ENCODE measurements around the gene HYCC2. TPM values are rescaled to one million over a fixed set of nuclear protein-coding genes. Genes with fewer than 3 reads are reported as not detected.

The HYCC2 gene
- total and polyA plus RNA-seq, 2 of the 8 experiments (the other 6 are each of a cell fraction or from before 2014, with no cell fraction given) = 0.86 to 8.0 TPM

- Histone ChIP-seq H2BK15ac (ENCODE audit: low read length) (no peak overlapping the region), H2BK120ac (replicated peaks; ENCODE audit: low read depth, low read length) (no peak overlapping the region), H2BK20ac (ENCODE audit: low read length) (no peak overlapping the region), H3K36me3 (ENCODE audit: control insufficient read depth in 2 of 4, insufficient read depth in 4 of 4, low read length in 3 of 4) (no peaks in the 10 kb centered on the region), H4K91ac (replicated peaks; ENCODE audit: insufficient read length, low read length) (no peak overlapping the region), H3K79me1 (ENCODE audit: low read depth, low read length) (no peaks in the 10 kb centered on the region; the same call in 1 of the 2 replicates), H3K56ac (replicated peaks; ENCODE audit: insufficient read length, low read depth, low read length) (no peak overlapping the region), H3K23me2 (ENCODE audit: low read depth, low read length) (no peaks in the 10 kb centered on the region), H3K79me2 (ENCODE audit: control insufficient read depth in 1 of 2, insufficient read depth in 2 of 2, low read length in 2 of 2) (no peaks in the 10 kb centered on the region), H3K23ac (ENCODE audit: insufficient read length) (no peak overlapping the region), H4K5ac (ENCODE audit: insufficient read length, low read depth, low read length) (no peak overlapping the region), H3K4ac (replicated peaks; ENCODE audit: insufficient read length, low read depth, low read length) (no peak overlapping the region), H2BK12ac (ENCODE audit: low read depth, low read length) (no peak overlapping the region), H3K9ac (replicated peaks in 1 of 4; ENCODE audit: extremely low read depth in 1 of 4, low read depth in 3 of 4, low read length in 3 of 4) (no peak overlapping the region), H4K8ac (ENCODE audit: extremely low read depth, insufficient read depth, low read length) (no peak overlapping the region), H2AFZ (ENCODE audit: low read length) (no peak overlapping the region), H3K27me3 (replicated peaks in 1 of 4; ENCODE audit: control insufficient read depth in 3 of 4, extremely low read depth in 1 of 4, insufficient read depth in 3 of 4, low read length in 3 of 4) (no peaks in the 10 kb centered on the region), H3K27ac (ENCODE audit: low read depth, low read length) (no peak overlapping the region), H3K18ac (ENCODE audit: extremely low read depth, low read length) (no peak overlapping the region), H2BK5ac (ENCODE audit: low read depth, low read length) (no peak overlapping the region), H3K14ac (ENCODE audit: insufficient read length) (no peak overlapping the region), H3K9me3 (ENCODE audit: insufficient read depth in 2 of 2, low read depth in 1 of 2, low read length in 1 of 2) (no peaks in the 10 kb centered on the region), H2AK5ac (ENCODE audit: low read depth, low read length) (no peak overlapping the region), H3K4me2 (ENCODE audit: insufficient read depth in 1 of 2, low read depth in 2 of 2, low read length in 2 of 2) (no peak overlapping the region), H3K4me1 (replicated peaks in 1 of 4; ENCODE audit: control insufficient read depth in 3 of 4, insufficient read depth in 4 of 4, low read length in 3 of 4) (no peaks in the 10 kb centered on the region), H3K4me3 (ENCODE audit: extremely low read depth in 1 of 4, insufficient read depth in 2 of 4, low read depth in 3 of 4, low read length in 4 of 4) (no peak overlapping the region), H4K20me1 (replicated peaks in 1 of 2; ENCODE audit: control insufficient read depth in 1 of 2, insufficient read depth in 2 of 2, low read length in 2 of 2) (no peaks in the 10 kb centered on the region)
- POLR2A ChIA-PET (ENCODE audit: partially characterized antibody) = no interaction called here
- FAIRE-seq (no peak), DNase-seq (ENCODE audit: low read depth in 1 of 2, low spot score in 2 of 2) (no peak)
- no peak for TF ChIP-seq USF2 (IDR thresholded peaks at IDR 0.05; ENCODE audit: low read length)
- no peak for TF ChIP-seq RXRA (IDR thresholded peaks at IDR 0.05; ENCODE audit: insufficient read depth, low read depth, low read length)
- TF ChIP-seq MAX (IDR thresholded peaks at IDR 0.05) = no peak
- TF ChIP-seq POLR2AphosphoS5 (IDR thresholded peaks at IDR 0.05; ENCODE audit: low read depth, low read length) = no peak
- no peak for TF ChIP-seq SIN3A (conservative IDR thresholded peaks at IDR 0.05 in 1 of 2, IDR thresholded peaks at IDR 0.05 in 1 of 2; ENCODE audit: low read depth in 1 of 2, low read length in 2 of 2)
- TF ChIP-seq JUN (IDR thresholded peaks at IDR 0.05; ENCODE audit: low read depth, low read length) = no peak
- WGBS, 2 experiments (ENCODE audit: extremely low coverage in 1 of 2, insufficient coverage in 1 of 2, insufficient read length in 1 of 2, insufficient replicate concordance in 2 of 2, low coverage in 1 of 2, low lambda C conversion rate in 2 of 2, missing lambda C conversion rate in 1 of 2) = 82% methylated on average over 4 of the region's 4 CpGs; no CpG with 5 or more reads in 1 of the 2 experiments
- CTCF ChIA-PET (ENCODE audit: partially characterized antibody) = interaction anchor here (1.0 to 3.0 kb wide), 3 partner anchors 10 to 174 kb away, joined by 3 to 15 read pairs (median 4); no protein-coding TSS in a partner anchor
Observed at GRCh38 chr2:201057715-201058248, 13.7 kb downstream of the HYCC2 start.

All from H1 (cell line).